GM23338 (cell line): ENCODE measurements around the gene C1QTNF1. TPM values are rescaled to one million over a fixed set of nuclear protein-coding genes. Genes with fewer than 3 reads are reported as not detected.

ENCODE experiments used
- ATAC-seq: fragments of 200-7000 bp; cut with Tn5 transposase; 3 replicates; pipeline ENCODE4 v1.9.1; 2020
- DNase-seq: peaks from one replicate; pipeline ENCODE4 v3.0.0-alpha.2; 2015; ENCODE audit warnings: low spot score
- H2AFZ ChIP-seq: fragments of 200-600 bp; sonication (generic); 2 replicates; pipeline ENCODE4 v1.8.0; 2016; ENCODE audit warnings: antibody characterized with exemption, mild to moderate bottlenecking, moderate library complexity
- H3F3A ChIP-seq: fragments of 200-600 bp; sonication (generic); replicated peaks from 2 replicates; pipeline ENCODE4 v1.8.0; 2017; ENCODE audit warnings: antibody characterized with exemption, mixed run types, low read depth
- H3K27ac ChIP-seq: fragments of 200-600 bp; sonication (generic); 2 replicates; pipeline ENCODE4 v1.6.1; 2016; ENCODE audit warnings: low read depth
- H3K27me3 ChIP-seq: fragments of 200-600 bp; sonication (generic); 2 replicates; pipeline ENCODE4 v1.8.0; 2016; ENCODE audit warnings: mild to moderate bottlenecking, mixed run types, moderate library complexity; ENCODE audit not compliant: insufficient read depth
- H3K36me3 ChIP-seq: fragments of 200-600 bp; sonication (generic); 2 replicates; pipeline ENCODE4 v1.8.0; 2016; ENCODE audit warnings: mild to moderate bottlenecking; ENCODE audit not compliant: insufficient read depth
- H3K4me1 ChIP-seq: fragments of 200-600 bp; sonication (generic); 2 replicates; pipeline ENCODE4 v1.8.0; 2016; ENCODE audit warnings: mild to moderate bottlenecking, moderate library complexity; ENCODE audit not compliant: insufficient read depth
- H3K4me2 ChIP-seq: fragments of 200-600 bp; sonication (generic); 2 replicates; pipeline ENCODE4 v1.7.1; 2017; ENCODE audit warnings: mixed run types
- H3K4me3 ChIP-seq: fragments of 200-600 bp; sonication (generic); 2 replicates; pipeline ENCODE4 v1.6.1; 2016; ENCODE audit warnings: mixed run types
- H3K79me2 ChIP-seq: fragments of 200-600 bp; sonication (generic); replicated peaks from 2 replicates; pipeline ENCODE4 v1.8.0; 2017; ENCODE audit warnings: mild to moderate bottlenecking; ENCODE audit not compliant: insufficient read depth
- H3K9me2 ChIP-seq: fragments of 200-600 bp; sonication (generic); 2 replicates; pipeline ENCODE4 v1.8.0; 2017; ENCODE audit not compliant: insufficient read depth
- H4K20me1 ChIP-seq: fragments of 200-600 bp; sonication (generic); replicated peaks from 2 replicates; pipeline ENCODE4 v1.8.0; 2017; ENCODE audit warnings: mild to moderate bottlenecking; ENCODE audit not compliant: insufficient read depth
- H3K27ac Mint-ChIP-seq: 2 replicates; pipeline ENCODE4 v1.8.0; 2020; ENCODE audit warnings: inconsistent platforms, mild to moderate bottlenecking, moderate library complexity, mixed read lengths
- H3K27me3 Mint-ChIP-seq: 3 replicates; pipeline ENCODE4 v1.8.0; 2022; ENCODE audit warnings: low read depth, mild to moderate bottlenecking, moderate library complexity, mixed read lengths, inconsistent platforms; ENCODE audit not compliant: insufficient read depth, poor library complexity
- H3K36me3 Mint-ChIP-seq: 3 replicates; pipeline ENCODE4 v1.8.0; 2021; ENCODE audit warnings: low read depth, mild to moderate bottlenecking, inconsistent platforms, moderate library complexity, mixed read lengths
- H3K4me1 Mint-ChIP-seq: 3 replicates; pipeline ENCODE4 v1.8.0; 2020; ENCODE audit warnings: mild to moderate bottlenecking, inconsistent platforms, mixed read lengths
- H3K4me3 Mint-ChIP-seq: 3 replicates; pipeline ENCODE4 v1.8.0; 2021; ENCODE audit warnings: moderate library complexity, mild to moderate bottlenecking, inconsistent platforms, mixed read lengths
- H3K9me3 Mint-ChIP-seq: 3 replicates; pipeline ENCODE4 v1.8.0; 2020; ENCODE audit warnings: moderate library complexity, mild to moderate bottlenecking, inconsistent platforms, mixed read lengths
- CREB1 ChIP-seq: fragments of 250-450 bp; sonication (Bioruptor Pico); IDR thresholded peaks from 2 replicates; pipeline ENCODE4 v1.5.0; 2020; ENCODE audit warnings: low read depth, mild to moderate bottlenecking, moderate library complexity
- EZH2 ChIP-seq: fragments of 200-600 bp; sonication (generic); IDR thresholded peaks from one replicate; pipeline ENCODE4 v1.8.0; 2017; ENCODE audit warnings: antibody characterized with exemption, mild to moderate bottlenecking, low read depth; ENCODE audit not compliant: unreplicated experiment
- EZH2phosphoT487 ChIP-seq: fragments of 200-600 bp; sonication (generic); IDR thresholded peaks from one replicate; pipeline ENCODE4 v1.8.1; 2018; ENCODE audit warnings: antibody characterized with exemption; ENCODE audit not compliant: unreplicated experiment
- JUNB ChIP-seq: IDR thresholded peaks from one replicate; pipeline ENCODE4 v1.6.1; 2016; ENCODE audit warnings: antibody characterized with exemption; ENCODE audit not compliant: unreplicated experiment
- NANOG ChIP-seq: IDR thresholded peaks from 2 replicates; pipeline ENCODE4 v1.6.1; 2016; ENCODE audit warnings: antibody characterized with exemption, borderline replicate concordance
- POLR2AphosphoS5 ChIP-seq: IDR thresholded peaks from 2 replicates; pipeline ENCODE4 v1.6.1; 2016; ENCODE audit warnings: antibody characterized with exemption, low read depth
- STAT1 ChIP-seq: IDR thresholded peaks from one replicate; pipeline ENCODE4 v1.6.1; 2016; ENCODE audit warnings: antibody characterized with exemption; ENCODE audit not compliant: unreplicated experiment
- ZNF114 ChIP-seq: fragments of 250-450 bp; sonication (Bioruptor Pico); IDR thresholded peaks from 2 replicates; pipeline ENCODE4 v1.5.0; 2020; ENCODE audit warnings: mild to moderate bottlenecking, moderate library complexity
- ZNF331 ChIP-seq: fragments of 250-450 bp; sonication (Bioruptor Pico); IDR thresholded peaks from 2 replicates; pipeline ENCODE4 v1.5.0; 2020; ENCODE audit warnings: low read depth, mild to moderate bottlenecking, moderate library complexity
- polyA plus RNA-seq: library from polyadenylated mRNA; unstranded; fragments of >200 nt; fragmentation: Nextera tagmentation; extraction: Ambion mirVana; gene quantifications from 2 replicates; pipeline ENCODE4 v1.2.1, GENCODE V29; 2016
- total RNA-seq: library from RNA; depleted of rRNA; stranded (reverse); fragments of >200 nt; shearing (Covaris generic); gene quantifications from 2 replicates; pipeline ENCODE4 v1.2.3, GENCODE V29; 2014
- TF ChIP-seq, protein P1 (sequence below), 2 experiments: fragments of 200-600 bp in 1 of 2; sonication (generic) in 1 of 2; conservative IDR thresholded peaks; 2 replicates each; pipeline versions ENCODE4 v1.5.1 to v1.6.1; 2016 to 2017; ENCODE audit warnings: antibody characterized with exemption in 2 of 2, low read depth in 2 of 2, mild to moderate bottlenecking in 2 of 2, moderate library complexity in 1 of 2
- TF ChIP-seq, protein P2 (sequence below): IDR thresholded peaks from one replicate; pipeline ENCODE4 v1.6.1; 2018; ENCODE audit warnings: antibody characterized with exemption; ENCODE audit not compliant: unreplicated experiment
- TF ChIP-seq, protein P3 (sequence below): IDR thresholded peaks from 2 replicates; pipeline ENCODE4 v1.6.1; 2016; ENCODE audit warnings: antibody characterized with exemption
- TF ChIP-seq, protein P4 (sequence below): fragments of 250-450 bp; sonication (Bioruptor Pico); IDR thresholded peaks from 2 replicates; pipeline ENCODE4 v1.5.0; 2020; ENCODE audit warnings: mild to moderate bottlenecking, moderate library complexity

The C1QTNF1 gene
- total and polyA plus RNA-seq, 2 experiments from 2014 or later, result 1.1 to 1.9 TPM

DNA sequence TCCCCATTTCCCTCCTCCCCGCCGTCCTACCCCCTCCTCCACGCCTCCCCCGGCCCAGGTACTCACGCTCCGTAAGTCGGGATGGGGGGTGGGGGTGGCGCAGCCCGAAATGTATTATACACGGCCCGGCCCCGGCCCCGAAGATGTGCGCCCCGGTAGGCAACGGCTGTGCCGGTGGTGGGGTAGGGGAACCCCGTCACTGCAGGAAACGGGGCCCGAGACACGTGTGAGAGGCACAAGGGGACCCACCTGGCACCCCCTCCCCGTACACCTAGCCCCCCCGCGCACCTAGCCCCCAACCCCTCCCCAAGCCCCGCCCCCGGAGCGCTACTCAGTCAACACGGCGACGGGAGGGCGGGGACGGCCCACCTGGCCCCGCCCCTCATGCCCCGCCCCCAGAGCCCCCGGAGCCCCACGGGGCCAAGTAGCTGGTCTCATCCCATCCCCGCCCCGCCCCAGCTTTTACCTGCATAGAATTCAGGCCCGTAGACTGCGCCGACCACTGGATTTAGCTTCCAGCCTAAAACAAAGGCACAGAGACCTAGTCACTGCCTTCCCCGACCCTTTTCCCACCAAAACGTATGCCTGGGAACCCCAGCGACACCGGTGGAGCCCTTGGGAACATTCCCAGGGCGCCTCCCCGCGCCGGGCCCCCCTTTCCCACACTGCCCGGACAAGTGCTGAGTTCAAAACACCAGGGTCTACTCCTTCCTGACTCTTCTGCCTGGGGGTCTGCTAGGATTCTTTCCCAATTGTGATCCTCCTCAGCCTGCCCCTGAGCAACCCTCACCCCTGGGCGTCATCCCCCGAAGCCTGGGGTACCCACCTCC, 73.5 kb downstream of the C1QTNF1 start:
- H4K20me1 ChIP-seq, result no peaks in the 10 kb centered on the region
- no peaks in the 10 kb centered on the region for H3K27me3 ChIP-seq
- ATAC-seq, result peak; percentile 75
- peak; percentile 82 for DNase-seq
- no peaks in the 10 kb centered on the region for H3K9me2 ChIP-seq
- H3K27me3 Mint-ChIP-seq, result peaks cover 11% of the 10 kb centered on the region
- no peaks in the 10 kb centered on the region for H3F3A ChIP-seq
- H3K27ac Mint-ChIP-seq, result no peak overlapping the region
- peak overlapping the region; percentile 68 for H3K4me3 ChIP-seq
- peak overlapping the region; percentile 82 for H3K4me2 ChIP-seq
- H3K4me1 ChIP-seq, result peaks cover 8% of the 10 kb centered on the region; the same call in 1 of the 2 replicates
- H3K4me3 Mint-ChIP-seq, result peak overlapping the region; percentile 58
- no peaks in the 10 kb centered on the region for H3K9me3 Mint-ChIP-seq
- no peaks in the 10 kb centered on the region for H3K36me3 Mint-ChIP-seq
- H3K36me3 ChIP-seq, result no peaks in the 10 kb centered on the region
- no peak overlapping the region for H3K27ac ChIP-seq
- no peaks in the 10 kb centered on the region for H3K79me2 ChIP-seq
- H3K4me1 Mint-ChIP-seq, result peaks cover 12% of the 10 kb centered on the region
- TF ChIP-seq, protein P1, sequence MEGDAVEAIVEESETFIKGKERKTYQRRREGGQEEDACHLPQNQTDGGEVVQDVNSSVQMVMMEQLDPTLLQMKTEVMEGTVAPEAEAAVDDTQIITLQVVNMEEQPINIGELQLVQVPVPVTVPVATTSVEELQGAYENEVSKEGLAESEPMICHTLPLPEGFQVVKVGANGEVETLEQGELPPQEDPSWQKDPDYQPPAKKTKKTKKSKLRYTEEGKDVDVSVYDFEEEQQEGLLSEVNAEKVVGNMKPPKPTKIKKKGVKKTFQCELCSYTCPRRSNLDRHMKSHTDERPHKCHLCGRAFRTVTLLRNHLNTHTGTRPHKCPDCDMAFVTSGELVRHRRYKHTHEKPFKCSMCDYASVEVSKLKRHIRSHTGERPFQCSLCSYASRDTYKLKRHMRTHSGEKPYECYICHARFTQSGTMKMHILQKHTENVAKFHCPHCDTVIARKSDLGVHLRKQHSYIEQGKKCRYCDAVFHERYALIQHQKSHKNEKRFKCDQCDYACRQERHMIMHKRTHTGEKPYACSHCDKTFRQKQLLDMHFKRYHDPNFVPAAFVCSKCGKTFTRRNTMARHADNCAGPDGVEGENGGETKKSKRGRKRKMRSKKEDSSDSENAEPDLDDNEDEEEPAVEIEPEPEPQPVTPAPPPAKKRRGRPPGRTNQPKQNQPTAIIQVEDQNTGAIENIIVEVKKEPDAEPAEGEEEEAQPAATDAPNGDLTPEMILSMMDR (conservative IDR thresholded peaks at IDR 0.05; ENCODE audit: low read depth in 2 of 2), result no peak
- TF ChIP-seq EZH2phosphoT487, result no peak
- no peak for TF ChIP-seq JUNB
- TF ChIP-seq POLR2AphosphoS5, result no peak
- TF ChIP-seq, protein P2, sequence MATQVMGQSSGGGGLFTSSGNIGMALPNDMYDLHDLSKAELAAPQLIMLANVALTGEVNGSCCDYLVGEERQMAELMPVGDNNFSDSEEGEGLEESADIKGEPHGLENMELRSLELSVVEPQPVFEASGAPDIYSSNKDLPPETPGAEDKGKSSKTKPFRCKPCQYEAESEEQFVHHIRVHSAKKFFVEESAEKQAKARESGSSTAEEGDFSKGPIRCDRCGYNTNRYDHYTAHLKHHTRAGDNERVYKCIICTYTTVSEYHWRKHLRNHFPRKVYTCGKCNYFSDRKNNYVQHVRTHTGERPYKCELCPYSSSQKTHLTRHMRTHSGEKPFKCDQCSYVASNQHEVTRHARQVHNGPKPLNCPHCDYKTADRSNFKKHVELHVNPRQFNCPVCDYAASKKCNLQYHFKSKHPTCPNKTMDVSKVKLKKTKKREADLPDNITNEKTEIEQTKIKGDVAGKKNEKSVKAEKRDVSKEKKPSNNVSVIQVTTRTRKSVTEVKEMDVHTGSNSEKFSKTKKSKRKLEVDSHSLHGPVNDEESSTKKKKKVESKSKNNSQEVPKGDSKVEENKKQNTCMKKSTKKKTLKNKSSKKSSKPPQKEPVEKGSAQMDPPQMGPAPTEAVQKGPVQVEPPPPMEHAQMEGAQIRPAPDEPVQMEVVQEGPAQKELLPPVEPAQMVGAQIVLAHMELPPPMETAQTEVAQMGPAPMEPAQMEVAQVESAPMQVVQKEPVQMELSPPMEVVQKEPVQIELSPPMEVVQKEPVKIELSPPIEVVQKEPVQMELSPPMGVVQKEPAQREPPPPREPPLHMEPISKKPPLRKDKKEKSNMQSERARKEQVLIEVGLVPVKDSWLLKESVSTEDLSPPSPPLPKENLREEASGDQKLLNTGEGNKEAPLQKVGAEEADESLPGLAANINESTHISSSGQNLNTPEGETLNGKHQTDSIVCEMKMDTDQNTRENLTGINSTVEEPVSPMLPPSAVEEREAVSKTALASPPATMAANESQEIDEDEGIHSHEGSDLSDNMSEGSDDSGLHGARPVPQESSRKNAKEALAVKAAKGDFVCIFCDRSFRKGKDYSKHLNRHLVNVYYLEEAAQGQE, result no peak
- no peak for TF ChIP-seq ZNF331 (CRISPR knock-in tag)
- no peak for TF ChIP-seq NANOG
- TF ChIP-seq CREB1 (CRISPR knock-in tag), result no peak
- no peak for TF ChIP-seq STAT1
- TF ChIP-seq, protein P3, sequence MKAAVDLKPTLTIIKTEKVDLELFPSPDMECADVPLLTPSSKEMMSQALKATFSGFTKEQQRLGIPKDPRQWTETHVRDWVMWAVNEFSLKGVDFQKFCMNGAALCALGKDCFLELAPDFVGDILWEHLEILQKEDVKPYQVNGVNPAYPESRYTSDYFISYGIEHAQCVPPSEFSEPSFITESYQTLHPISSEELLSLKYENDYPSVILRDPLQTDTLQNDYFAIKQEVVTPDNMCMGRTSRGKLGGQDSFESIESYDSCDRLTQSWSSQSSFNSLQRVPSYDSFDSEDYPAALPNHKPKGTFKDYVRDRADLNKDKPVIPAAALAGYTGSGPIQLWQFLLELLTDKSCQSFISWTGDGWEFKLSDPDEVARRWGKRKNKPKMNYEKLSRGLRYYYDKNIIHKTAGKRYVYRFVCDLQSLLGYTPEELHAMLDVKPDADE, result no peak
- no peak for TF ChIP-seq ZNF114
- TF ChIP-seq, protein P4, sequence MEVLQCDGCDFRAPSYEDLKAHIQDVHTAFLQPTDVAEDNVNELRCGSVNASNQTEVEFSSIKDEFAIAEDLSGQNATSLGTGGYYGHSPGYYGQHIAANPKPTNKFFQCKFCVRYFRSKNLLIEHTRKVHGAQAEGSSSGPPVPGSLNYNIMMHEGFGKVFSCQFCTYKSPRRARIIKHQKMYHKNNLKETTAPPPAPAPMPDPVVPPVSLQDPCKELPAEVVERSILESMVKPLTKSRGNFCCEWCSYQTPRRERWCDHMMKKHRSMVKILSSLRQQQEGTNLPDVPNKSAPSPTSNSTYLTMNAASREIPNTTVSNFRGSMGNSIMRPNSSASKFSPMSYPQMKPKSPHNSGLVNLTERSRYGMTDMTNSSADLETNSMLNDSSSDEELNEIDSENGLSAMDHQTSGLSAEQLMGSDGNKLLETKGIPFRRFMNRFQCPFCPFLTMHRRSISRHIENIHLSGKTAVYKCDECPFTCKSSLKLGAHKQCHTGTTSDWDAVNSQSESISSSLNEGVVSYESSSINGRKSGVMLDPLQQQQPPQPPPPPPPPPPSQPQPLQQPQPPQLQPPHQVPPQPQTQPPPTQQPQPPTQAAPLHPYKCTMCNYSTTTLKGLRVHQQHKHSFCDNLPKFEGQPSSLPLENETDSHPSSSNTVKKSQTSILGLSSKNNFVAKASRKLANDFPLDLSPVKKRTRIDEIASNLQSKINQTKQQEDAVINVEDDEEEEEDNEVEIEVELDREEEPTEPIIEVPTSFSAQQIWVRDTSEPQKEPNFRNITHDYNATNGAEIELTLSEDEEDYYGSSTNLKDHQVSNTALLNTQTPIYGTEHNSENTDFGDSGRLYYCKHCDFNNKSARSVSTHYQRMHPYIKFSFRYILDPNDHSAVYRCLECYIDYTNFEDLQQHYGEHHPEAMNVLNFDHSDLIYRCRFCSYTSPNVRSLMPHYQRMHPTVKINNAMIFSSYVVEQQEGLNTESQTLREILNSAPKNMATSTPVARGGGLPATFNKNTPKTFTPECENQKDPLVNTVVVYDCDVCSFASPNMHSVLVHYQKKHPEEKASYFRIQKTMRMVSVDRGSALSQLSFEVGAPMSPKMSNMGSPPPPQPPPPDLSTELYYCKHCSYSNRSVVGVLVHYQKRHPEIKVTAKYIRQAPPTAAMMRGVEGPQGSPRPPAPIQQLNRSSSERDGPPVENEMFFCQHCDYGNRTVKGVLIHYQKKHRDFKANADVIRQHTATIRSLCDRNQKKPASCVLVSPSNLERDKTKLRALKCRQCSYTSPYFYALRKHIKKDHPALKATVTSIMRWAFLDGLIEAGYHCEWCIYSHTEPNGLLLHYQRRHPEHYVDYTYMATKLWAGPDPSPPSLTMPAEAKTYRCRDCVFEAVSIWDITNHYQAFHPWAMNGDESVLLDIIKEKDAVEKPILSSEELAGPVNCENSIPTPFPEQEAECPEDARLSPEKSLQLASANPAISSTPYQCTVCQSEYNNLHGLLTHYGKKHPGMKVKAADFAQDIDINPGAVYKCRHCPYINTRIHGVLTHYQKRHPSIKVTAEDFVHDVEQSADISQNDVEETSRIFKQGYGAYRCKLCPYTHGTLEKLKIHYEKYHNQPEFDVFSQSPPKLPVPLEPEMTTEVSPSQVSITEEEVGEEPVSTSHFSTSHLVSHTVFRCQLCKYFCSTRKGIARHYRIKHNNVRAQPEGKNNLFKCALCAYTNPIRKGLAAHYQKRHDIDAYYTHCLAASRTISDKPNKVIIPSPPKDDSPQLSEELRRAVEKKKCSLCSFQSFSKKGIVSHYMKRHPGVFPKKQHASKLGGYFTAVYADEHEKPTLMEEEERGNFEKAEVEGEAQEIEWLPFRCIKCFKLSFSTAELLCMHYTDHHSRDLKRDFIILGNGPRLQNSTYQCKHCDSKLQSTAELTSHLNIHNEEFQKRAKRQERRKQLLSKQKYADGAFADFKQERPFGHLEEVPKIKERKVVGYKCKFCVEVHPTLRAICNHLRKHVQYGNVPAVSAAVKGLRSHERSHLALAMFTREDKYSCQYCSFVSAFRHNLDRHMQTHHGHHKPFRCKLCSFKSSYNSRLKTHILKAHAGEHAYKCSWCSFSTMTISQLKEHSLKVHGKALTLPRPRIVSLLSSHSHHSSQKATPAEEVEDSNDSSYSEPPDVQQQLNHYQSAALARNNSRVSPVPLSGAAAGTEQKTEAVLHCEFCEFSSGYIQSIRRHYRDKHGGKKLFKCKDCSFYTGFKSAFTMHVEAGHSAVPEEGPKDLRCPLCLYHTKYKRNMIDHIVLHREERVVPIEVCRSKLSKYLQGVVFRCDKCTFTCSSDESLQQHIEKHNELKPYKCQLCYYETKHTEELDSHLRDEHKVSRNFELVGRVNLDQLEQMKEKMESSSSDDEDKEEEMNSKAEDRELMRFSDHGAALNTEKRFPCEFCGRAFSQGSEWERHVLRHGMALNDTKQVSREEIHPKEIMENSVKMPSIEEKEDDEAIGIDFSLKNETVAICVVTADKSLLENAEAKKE (CRISPR knock-in tag), result no peak
- no peak for TF ChIP-seq EZH2
- H2AFZ ChIP-seq, result no peak overlapping the region; the same call in 1 of the 2 replicates
